Peyer's patch (tissue), 4 donors: ENCODE results near the gene ATG9A. TPM values are rescaled to one million over a fixed set of nuclear protein-coding genes. Genes with fewer than 3 reads are reported as not detected.

ENCODE experiments used
- DNase-seq, 3 donors: peaks; one replicate each; pipeline ENCODE4 v3.0.0-alpha.2; 2017 to 2019
- H3K27ac ChIP-seq, 4 donors: fragments of 200-600 bp; sonication (generic); one replicate each; pipeline ENCODE4 v1.5.1; 2016 to 2019
- H3K27me3 ChIP-seq, 2 donors: fragments of 200-600 bp; sonication (generic); one replicate each; pipeline ENCODE4 v1.5.1; 2019
- H3K36me3 ChIP-seq, 3 donors: fragments of 200-600 bp; sonication (generic); one replicate each; pipeline ENCODE4 v1.5.1; 2016 to 2019
- H3K4me1 ChIP-seq, 4 donors: fragments of 200-600 bp; sonication (generic); one replicate each; pipeline ENCODE4 v1.5.1; 2016 to 2019
- H3K4me3 ChIP-seq, 4 donors: fragments of 200-600 bp; sonication (generic); 1 replicate in 3 of 4; 2 replicates in 1 of 4; pipeline ENCODE4 v1.5.1; 2016 to 2019; ENCODE audit warnings: mild to moderate bottlenecking in 1 of 4
- H3K9me3 ChIP-seq, 4 donors: fragments of 200-600 bp; sonication (generic); one replicate each; pipeline ENCODE4 v1.5.1; 2016 to 2019; ENCODE audit warnings: mild to moderate bottlenecking in 1 of 4
- CTCF ChIP-seq, 6 experiments: fragments of 450-650 bp in 4 of 6; fragments of 200-600 bp in 2 of 6; sonication (generic) in 1 of 6; IDR thresholded peaks; one replicate each; pipeline ENCODE4 v1.5.1; 2017 to 2019; ENCODE audit warnings: antibody characterized with exemption in 6 of 6, mild to moderate bottlenecking in 3 of 6, moderate library complexity in 1 of 6
- POLR2A ChIP-seq, 2 donors: fragments of 450-650 bp; IDR thresholded peaks; one replicate each; pipeline ENCODE4 v1.5.1; 2017; ENCODE audit warnings: antibody characterized with exemption in 2 of 2, mild to moderate bottlenecking in 2 of 2, moderate library complexity in 2 of 2
- total RNA-seq, 4 donors: library from RNA; depleted of rRNA; stranded (reverse); fragments of >200 nt; gene quantifications; one replicate each; pipeline ENCODE4 v1.1.0, GENCODE V29; 2016

ATG9A gene
- total RNA-seq, 4 donors from 2014 or later = 23.1 to 107 (median 96.0) TPM

GRCh38 chr2:219223831-219224610, 5.4 kb downstream of the ATG9A start:
- Histone ChIP-seq H3K27me3 (no peaks in the 10 kb centered on the region), H3K27ac (no peak overlapping the region), H3K4me1 (peaks cover 0 to 27% (median 15%) of the 10 kb centered on the region in 4 donors), H3K36me3 (peaks cover 0 to 71% (median 0%) of the 10 kb centered on the region in 3 donors), H3K4me3 (no peak overlapping the region), H3K9me3 (no peaks in the 10 kb centered on the region)
- no peak for DNase-seq
- TF ChIP-seq CTCF (IDR thresholded peaks at IDR 0.05) (no peak), POLR2A (IDR thresholded peaks at IDR 0.05) (no peak)

GRCh38 chr2:219221957-219222518, 7.4 kb downstream of the ATG9A start:
- peaks cover 0 to 71% (median 0%) of the 10 kb centered on the region in 3 donors for H3K36me3 ChIP-seq
- H3K27me3 ChIP-seq = no peaks in the 10 kb centered on the region
- peaks cover 0 to 30% (median 10%) of the 10 kb centered on the region in 4 donors for H3K4me1 ChIP-seq
- no peaks in the 10 kb centered on the region for H3K9me3 ChIP-seq
- TF ChIP-seq POLR2A (IDR thresholded peaks at IDR 0.05) = no peak
- no peak for TF ChIP-seq CTCF (IDR thresholded peaks at IDR 0.05)
- H3K4me3 ChIP-seq = no peak overlapping the region
- no peak overlapping the region for H3K27ac ChIP-seq
- DNase-seq = no peak

GRCh38 chr2:219220652-219221402, 8.6 kb downstream of the ATG9A start:
- peaks cover 0 to 32% (median 10%) of the 10 kb centered on the region in 4 donors for H3K4me1 ChIP-seq
- H3K9me3 ChIP-seq = no peaks in the 10 kb centered on the region
- H3K4me3 ChIP-seq = no peak overlapping the region
- no peak for TF ChIP-seq POLR2A (IDR thresholded peaks at IDR 0.05)
- no peak for TF ChIP-seq CTCF (IDR thresholded peaks at IDR 0.05)
- no peaks in the 10 kb centered on the region for H3K27me3 ChIP-seq
- no peak overlapping the region for H3K27ac ChIP-seq
- H3K36me3 ChIP-seq = peaks cover 0 to 64% (median 0%) of the 10 kb centered on the region in 3 donors
- no peak for DNase-seq

GRCh38 chr2:219219784-219220532, 9.5 kb downstream of the ATG9A start:
- H3K27me3 ChIP-seq = no peaks in the 10 kb centered on the region
- no peaks in the 10 kb centered on the region for H3K9me3 ChIP-seq
- H3K36me3 ChIP-seq = peaks cover 0 to 57% (median 0%) of the 10 kb centered on the region in 3 donors
- TF ChIP-seq CTCF (IDR thresholded peaks at IDR 0.05) = no peak
- TF ChIP-seq POLR2A (IDR thresholded peaks at IDR 0.05) = no peak
- H3K27ac ChIP-seq = peak overlapping the region in 1 of 4 donors; percentile 82
- DNase-seq = no peak
- no peak overlapping the region for H3K4me3 ChIP-seq
- peaks cover 0 to 32% (median 10%) of the 10 kb centered on the region in 4 donors for H3K4me1 ChIP-seq
